ENCODE measurements around the gene API5.

DNA sequence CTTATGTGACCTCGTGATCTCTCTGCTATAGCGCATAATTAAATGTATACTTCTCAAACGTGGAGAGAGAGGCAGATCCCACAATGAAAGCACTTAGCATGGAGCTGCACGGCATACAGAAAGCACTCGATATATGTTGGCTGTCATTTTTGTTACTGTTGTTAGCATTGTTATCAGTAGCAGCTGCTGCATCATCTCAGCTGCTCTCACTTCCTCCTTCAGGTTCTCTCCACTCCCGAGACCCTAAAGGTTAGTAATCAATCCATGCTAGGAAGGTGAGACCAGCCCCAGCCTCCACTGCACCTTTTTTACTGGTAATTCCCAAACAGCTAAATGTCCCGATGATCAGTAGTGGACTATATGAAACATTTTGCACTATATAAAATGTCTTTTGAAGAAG, 13.4 kb upstream of the API5 start:
- TF ChIP-seq, protein P1, sequence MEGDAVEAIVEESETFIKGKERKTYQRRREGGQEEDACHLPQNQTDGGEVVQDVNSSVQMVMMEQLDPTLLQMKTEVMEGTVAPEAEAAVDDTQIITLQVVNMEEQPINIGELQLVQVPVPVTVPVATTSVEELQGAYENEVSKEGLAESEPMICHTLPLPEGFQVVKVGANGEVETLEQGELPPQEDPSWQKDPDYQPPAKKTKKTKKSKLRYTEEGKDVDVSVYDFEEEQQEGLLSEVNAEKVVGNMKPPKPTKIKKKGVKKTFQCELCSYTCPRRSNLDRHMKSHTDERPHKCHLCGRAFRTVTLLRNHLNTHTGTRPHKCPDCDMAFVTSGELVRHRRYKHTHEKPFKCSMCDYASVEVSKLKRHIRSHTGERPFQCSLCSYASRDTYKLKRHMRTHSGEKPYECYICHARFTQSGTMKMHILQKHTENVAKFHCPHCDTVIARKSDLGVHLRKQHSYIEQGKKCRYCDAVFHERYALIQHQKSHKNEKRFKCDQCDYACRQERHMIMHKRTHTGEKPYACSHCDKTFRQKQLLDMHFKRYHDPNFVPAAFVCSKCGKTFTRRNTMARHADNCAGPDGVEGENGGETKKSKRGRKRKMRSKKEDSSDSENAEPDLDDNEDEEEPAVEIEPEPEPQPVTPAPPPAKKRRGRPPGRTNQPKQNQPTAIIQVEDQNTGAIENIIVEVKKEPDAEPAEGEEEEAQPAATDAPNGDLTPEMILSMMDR (IDR thresholded peaks at IDR 0.05; ENCODE audit: low read length) = no peak
- no peak for TF ChIP-seq EZH2 (IDR thresholded peaks at IDR 0.05; ENCODE audit: borderline replicate concordance, low read length)
